D721Med (cell line): ENCODE results near the gene MYO1H.
"Not testable (repeated sequence)": the region's sequence is repeated elsewhere in the genome, so short reads cannot be mapped to it uniquely, and the experiment has no call there.

Experiments
- DNase-seq: peaks from one replicate; pipeline ENCODE4 v3.0.0; 2011; ENCODE audit warnings: low spot score; ENCODE audit not compliant: insufficient read length
- FAIRE-seq: peaks from 2 replicates; lab custom pipeline; 2011; peaks lifted over from hg19 to GRCh38; lab: Jason Lieb, UNC
- TF ChIP-seq, protein P1 (sequence below): IDR thresholded peaks from 2 replicates; pipeline ENCODE4 v1.5.1; 2012; ENCODE audit warnings: mild to moderate bottlenecking, control low read depth; ENCODE audit not compliant: insufficient read depth; ENCODE audit errors: missing control alignments

The MYO1H gene

GRCh38 chr12:109418848-109419480, 71.3 kb downstream of the MYO1H start:
- FAIRE-seq, result no peak

GRCh38 chr12:109421355-109422087, 73.8 kb downstream of the MYO1H start:
- FAIRE-seq (no peak), DNase-seq (no peak)
- TF ChIP-seq, protein P1, sequence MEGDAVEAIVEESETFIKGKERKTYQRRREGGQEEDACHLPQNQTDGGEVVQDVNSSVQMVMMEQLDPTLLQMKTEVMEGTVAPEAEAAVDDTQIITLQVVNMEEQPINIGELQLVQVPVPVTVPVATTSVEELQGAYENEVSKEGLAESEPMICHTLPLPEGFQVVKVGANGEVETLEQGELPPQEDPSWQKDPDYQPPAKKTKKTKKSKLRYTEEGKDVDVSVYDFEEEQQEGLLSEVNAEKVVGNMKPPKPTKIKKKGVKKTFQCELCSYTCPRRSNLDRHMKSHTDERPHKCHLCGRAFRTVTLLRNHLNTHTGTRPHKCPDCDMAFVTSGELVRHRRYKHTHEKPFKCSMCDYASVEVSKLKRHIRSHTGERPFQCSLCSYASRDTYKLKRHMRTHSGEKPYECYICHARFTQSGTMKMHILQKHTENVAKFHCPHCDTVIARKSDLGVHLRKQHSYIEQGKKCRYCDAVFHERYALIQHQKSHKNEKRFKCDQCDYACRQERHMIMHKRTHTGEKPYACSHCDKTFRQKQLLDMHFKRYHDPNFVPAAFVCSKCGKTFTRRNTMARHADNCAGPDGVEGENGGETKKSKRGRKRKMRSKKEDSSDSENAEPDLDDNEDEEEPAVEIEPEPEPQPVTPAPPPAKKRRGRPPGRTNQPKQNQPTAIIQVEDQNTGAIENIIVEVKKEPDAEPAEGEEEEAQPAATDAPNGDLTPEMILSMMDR, result no peak

More at GRCh38 chr12:109418848-109419480, 71.3 kb downstream of the MYO1H start:
- TF ChIP-seq, protein P1, result no peak
- no peak for DNase-seq

GRCh38 chr12:109422251-109422650, 74.6 kb downstream of the MYO1H start:
- DNase-seq (no peak), FAIRE-seq (no peak)
- TF ChIP-seq, protein P1, result no peak

DNA sequence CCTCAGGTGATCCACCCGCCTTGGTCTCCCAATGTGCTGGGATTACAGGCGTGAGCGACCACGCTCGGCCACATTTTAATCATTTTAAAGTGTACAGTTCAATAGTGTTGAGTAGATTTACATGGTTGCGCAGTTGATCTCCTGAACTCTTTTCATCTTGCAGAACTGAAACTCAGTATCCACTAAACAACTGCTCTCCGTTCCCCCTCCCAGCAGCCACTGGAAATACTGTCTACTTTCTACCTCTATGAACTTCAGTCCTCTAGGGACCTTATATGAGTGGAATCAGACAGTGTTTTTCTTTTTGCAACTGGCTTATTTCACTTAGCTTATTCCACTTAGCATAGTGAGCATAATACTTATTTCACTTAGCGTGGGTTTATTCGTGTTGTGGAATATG, 75.7 kb downstream of the MYO1H start:
- TF ChIP-seq, protein P1, result no peak
- no peak for FAIRE-seq
- DNase-seq, result no peak

DNA sequence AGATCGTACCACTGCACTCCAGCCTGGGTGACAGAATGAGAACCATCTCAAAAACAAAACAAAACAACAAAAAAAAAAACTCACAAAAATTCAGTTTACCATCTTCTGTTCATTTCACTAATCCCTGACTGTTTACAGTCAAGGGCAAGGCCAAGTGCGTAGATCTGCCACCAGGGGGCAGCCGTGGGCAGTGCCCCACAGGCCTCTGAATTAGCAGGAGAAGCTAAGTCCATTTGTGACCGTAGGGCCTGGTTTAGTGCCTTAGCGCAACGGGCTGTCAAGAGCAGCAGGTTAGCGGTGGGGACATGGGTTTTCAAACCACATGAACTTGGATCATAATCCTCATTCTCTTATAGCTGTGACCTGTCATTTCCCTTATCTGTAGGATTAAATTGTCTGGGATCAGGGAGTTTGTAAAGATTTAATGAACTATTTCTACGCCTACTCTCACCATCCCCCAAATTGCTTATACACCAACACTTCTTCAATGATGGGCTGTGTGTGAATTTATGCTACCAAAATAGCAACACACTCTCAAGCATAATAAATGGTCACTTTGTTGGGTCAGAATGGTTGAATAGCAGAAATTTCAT, 80.4 kb downstream of the MYO1H start:
- FAIRE-seq (no peak), DNase-seq (peak; percentile 63)
- TF ChIP-seq, protein P1, result peak; percentile 96

GRCh38 chr12:109428804-109429203, 81.1 kb downstream of the MYO1H start:
- DNase-seq, FAIRE-seq: not testable (repeated sequence)

- FAIRE-seq (no peak), DNase-seq (no peak)
- TF ChIP-seq, protein P1, result no peak
Measured at GRCh38 chr12:109430244-109430643, 82.5 kb downstream of the MYO1H start.
